Stimulated activated CD4-positive, alpha-beta T cell treated with anti-CD3 and anti-CD28 coated beads, TNF-alpha, amount 100 ng/mL, for 1 hour (primary cell): ENCODE data around the gene CXorf49B.
"Not testable (repeated sequence)": the region's sequence is repeated elsewhere in the genome, so short reads cannot be mapped to it uniquely, and the experiment has no call there.

Experiments
- DNase-seq, 3 donors: peaks; one replicate each; pipeline ENCODE4 v3.0.0-alpha.2; 2020; ENCODE audit warnings: low read depth in 3 of 3, low spot score in 1 of 3

The CXorf49B gene

GRCh38 chrX:71763049-71763448 is at the start of gene CXorf49B:
Gene CXorf49B (plus strand): TSS chrX:71763349. CDS start chrX:71763424, 75 bp downstream.
- not testable (repeated sequence) for DNase-seq

GRCh38 chrX:71714064-71714463 is 49.1 kb upstream of the CXorf49B start:
- DNase-seq, result not testable (repeated sequence)

GRCh38 chrX:71715551-71715950 is 47.6 kb upstream of the CXorf49B start:
- DNase-seq, result not testable (repeated sequence)

GRCh38 chrX:71716323-71716722 is 46.8 kb upstream of the CXorf49B start:
- DNase-seq, result not testable (repeated sequence)

GRCh38 chrX:71718185-71718584 is 45.0 kb upstream of the CXorf49B start, which contains the start of gene CXorf49:
Gene CXorf49 (minus strand): TSS chrX:71718285. CDS start chrX:71718151, 134 bp downstream.
- not testable (repeated sequence) for DNase-seq

- DNase-seq, result not testable (repeated sequence)
Measured at GRCh38 chrX:71719195-71719594, 44.0 kb upstream of the CXorf49B start.

GRCh38 chrX:71720289-71720886 is 42.8 kb upstream of the CXorf49B start:
- not testable (repeated sequence) for DNase-seq

DNA sequence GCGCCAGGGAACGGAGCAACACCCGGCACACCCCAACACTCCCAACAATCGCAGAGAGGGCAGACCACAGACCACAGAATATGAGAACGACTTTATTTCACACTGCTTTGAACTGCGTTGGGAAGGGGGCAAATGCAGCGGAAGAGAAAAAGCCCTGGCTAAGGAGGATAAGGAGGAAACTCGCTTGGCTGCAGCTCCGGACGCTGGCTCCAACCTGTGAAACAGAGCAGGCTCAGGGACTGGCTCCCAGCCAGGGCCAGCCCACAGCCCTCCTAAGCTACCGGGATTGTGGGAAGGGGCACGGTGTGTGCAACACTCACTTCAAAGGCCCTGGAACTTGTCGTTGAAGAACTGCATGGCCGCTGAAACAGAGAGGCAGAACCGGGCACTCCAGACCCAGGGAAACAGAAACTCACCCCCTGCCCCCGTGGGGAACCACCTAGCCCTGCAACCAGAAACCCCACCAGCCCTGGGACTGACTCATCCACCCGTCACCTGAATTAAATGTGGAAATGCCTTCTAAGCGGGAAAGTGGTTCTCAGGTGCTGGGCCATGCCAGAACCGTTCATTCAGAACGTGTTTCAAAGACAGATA is 2.4 kb upstream of the CXorf49B start:
- not testable (repeated sequence) for DNase-seq

DNA sequence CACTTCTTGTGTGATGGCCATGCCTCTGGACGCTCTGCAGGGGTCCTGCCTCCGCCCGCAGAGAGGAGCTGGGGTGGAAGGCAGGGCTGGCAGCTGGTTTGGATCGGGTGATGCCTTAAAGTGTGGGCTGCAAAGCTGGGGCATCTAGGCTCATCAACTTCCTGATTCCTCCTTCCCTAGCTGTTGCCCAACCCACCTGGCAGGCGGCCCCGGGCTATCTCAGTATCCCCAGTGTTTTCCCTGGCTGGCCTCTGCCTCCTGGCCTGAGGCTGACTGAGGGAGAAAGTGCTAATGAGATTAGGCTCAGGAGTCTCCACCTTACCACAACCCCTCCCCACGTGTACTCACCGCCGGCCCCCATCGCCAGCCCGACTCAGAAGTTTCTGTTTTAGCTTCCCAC is 1.7 kb downstream of the CXorf49B start:
- DNase-seq, result not testable (repeated sequence)

GRCh38 chrX:71765613-71766012 is 2.5 kb downstream of the CXorf49B start:
- not testable (repeated sequence) for DNase-seq

DNA sequence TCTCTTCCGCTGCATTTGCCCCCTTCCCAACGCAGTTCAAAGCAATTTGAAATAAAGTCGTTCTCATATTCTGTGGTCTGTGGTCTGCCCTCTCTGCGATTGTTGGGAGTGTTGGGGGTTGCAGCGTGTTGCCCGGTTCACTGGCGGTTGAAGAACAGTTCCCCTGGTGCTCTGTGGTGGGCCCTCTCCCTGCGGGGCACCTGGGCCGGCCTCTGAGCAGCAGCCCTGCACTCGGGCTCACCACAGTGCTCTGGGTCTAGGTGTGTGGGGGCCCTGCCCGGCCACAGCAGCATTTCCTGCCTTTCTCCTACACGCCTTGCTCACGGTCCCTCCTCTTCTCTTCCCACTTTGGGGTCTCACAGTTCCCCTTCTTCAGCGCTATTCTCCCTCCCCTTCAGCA is 4.0 kb downstream of the CXorf49B start:
- not testable (repeated sequence) for DNase-seq

GRCh38 chrX:71778322-71778721 is 15.2 kb downstream of the CXorf49B start:
- DNase-seq, result not testable (repeated sequence)

DNA sequence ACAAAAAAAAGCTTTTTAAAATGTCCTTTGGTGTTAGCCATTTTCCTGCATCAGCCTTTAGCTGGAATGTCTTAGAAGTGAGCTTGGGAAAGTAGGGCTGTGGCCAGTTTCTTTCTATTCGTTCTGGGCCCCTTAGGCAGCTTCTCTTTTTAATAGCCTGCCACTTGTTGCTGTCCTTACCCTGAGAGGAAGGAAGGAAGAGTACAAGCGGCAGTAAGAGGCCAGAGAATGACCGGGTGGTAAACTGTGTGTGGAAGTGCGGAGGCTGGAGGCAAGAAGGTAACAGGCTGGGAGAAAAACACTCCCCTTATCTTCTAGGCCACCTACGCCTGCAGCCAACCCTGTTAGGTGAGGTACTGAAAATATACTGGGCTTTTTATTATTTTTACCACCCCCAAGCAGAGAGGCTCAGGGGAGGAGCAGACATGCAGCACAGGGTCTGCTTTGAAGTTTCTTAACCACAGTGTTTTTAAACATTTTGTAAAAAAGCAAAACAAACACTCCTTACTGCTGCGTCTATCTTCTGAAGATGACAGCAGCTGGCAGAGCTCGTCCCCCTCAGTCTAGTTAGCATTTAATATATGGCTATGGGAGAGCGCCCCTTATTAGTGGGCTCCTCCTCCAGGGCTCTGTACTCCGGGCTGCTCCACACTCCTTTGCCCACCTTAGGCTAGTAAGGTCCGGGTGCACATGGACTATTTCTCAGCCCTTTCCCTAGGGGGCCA is 19.2 kb downstream of the CXorf49B start:
- DNase-seq, result not testable (repeated sequence)

GRCh38 chrX:71782950-71783299 is 19.8 kb downstream of the CXorf49B start:
- DNase-seq, result not testable (repeated sequence)

- not testable (repeated sequence) for DNase-seq
Measured at GRCh38 chrX:71783569-71784347, 20.6 kb downstream of the CXorf49B start.

DNA sequence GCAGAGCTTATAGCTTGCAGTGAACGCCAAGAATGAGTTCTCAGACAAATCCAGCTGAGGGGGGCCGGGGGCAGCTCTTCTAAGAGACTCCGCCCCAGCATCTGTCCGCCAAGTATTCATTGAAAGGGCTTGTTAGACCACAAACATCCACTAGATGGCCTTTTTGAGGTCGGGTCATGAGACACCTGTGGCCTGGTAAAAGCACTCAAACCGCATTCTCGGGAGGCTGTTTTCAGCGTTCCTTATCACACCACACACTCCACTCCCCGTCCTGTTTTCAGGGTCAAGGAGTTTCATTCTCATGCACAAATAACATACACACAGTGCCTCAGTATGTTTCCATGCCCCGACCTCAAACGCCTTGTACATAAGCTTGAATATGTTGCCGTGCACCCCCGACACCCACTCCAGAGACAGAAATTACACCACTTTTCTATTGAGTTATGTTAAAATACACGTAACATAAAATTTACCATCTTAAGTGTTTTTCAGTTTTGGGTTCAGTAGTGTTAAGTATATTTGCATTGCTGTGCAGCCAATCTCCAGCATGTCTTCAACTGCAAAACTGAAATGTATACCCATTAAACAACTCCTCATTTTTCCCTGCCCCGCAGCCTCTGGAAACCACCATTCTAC is 21.3 kb downstream of the CXorf49B start:
- DNase-seq, result not testable (repeated sequence)

- DNase-seq, result not testable (repeated sequence)
Measured at GRCh38 chrX:71806450-71806849, 43.3 kb downstream of the CXorf49B start.

DNA sequence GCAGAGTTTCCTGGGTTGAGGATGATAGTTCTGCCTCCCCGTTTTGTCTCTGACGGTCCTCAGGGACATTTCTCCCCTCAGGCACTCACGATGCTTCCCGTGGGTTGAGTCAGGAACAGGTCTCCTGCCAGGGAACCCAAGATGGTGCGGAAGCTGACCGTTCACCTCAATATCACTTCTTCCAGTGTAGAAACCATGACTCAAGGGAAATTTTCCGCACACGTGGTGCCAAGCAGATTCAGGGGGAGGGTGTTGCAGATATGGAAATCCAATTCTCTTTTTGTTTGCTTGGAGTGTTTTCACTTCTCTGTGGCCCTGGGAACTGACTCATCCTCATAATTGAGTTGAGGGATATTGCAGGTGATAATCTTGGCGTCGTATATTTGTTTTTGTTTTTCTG is 46.7 kb downstream of the CXorf49B start:
- DNase-seq, result no peak

GRCh38 chrX:71814123-71814912 is 51.2 kb downstream of the CXorf49B start:
- no peak for DNase-seq
